Ishikawa (cell line): ENCODE results near the gene ALDH16A1.

Experiments
- CEBPB ChIP-seq: IDR thresholded peaks from 2 replicates; pipeline ENCODE4 v1.6.1; 2012
- EP300 ChIP-seq: IDR thresholded peaks from 2 replicates; pipeline ENCODE4 v1.6.1; 2012; ENCODE audit warnings: borderline replicate concordance
- FOXM1 ChIP-seq: IDR thresholded peaks from 2 replicates; pipeline ENCODE4 v1.6.1; 2012; ENCODE audit warnings: low read depth, borderline replicate concordance
- RAD21 ChIP-seq: IDR thresholded peaks from 2 replicates; pipeline ENCODE4 v1.6.1; 2012; ENCODE audit warnings: low read depth
- TAF1 ChIP-seq: IDR thresholded peaks from 2 replicates; pipeline ENCODE4 v1.6.1; 2012; ENCODE audit warnings: low read depth, mild to moderate bottlenecking
- TCF12 ChIP-seq: IDR thresholded peaks from 2 replicates; pipeline ENCODE4 v1.6.1; 2012; ENCODE audit warnings: low read depth
- TEAD4 ChIP-seq: IDR thresholded peaks from 2 replicates; pipeline ENCODE4 v1.6.1; 2012
- ZBTB7A ChIP-seq: IDR thresholded peaks from 2 replicates; pipeline ENCODE4 v1.6.1; 2012; ENCODE audit warnings: low read depth
- TF ChIP-seq, protein P1 (sequence below): IDR thresholded peaks from 2 replicates; pipeline ENCODE4 v1.6.1; 2012; ENCODE audit warnings: low read depth, mild to moderate bottlenecking
- TF ChIP-seq, protein P2 (sequence below): IDR thresholded peaks from 2 replicates; pipeline ENCODE4 v1.6.1; 2012

DNA sequence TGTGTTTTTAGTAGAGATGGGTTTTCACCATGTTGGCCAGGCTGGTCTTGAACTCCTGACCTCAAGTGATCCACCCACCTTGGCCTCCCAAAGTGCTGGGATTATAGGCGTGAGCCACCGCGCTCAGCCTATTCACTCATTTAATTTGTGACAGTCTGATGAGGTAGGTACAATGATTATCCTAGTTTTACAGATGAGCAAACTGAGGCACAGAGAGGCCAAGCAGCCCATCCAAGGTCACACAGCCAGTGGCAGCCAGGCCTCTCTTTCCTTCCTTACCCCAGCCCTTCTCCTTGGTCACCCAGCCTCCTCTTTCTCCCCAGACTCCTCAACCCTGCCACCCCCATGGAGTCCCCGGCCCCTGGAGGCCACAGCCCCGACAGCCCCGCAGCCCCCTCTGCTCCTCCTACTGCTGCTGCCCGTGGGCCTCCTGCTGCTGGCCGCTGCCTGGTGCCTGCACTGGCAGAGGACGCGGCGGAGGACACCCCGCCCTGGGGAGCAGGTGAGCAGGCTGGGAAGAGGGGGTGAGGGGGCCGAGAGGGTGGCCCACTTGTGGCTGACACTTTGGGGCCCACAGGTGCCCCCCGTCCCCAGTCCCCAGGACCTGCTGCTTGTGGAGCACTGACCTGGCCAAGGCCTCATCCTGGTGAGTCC, 27.1 kb downstream of the ALDH16A1 start:
- TF ChIP-seq FOXM1 (no peak), TEAD4 (no peak), EP300 (no peak), TAF1 (no peak), CEBPB (no peak), TCF12 (no peak), RAD21 (no peak), ZBTB7A (no peak)
- TF ChIP-seq, protein P1, sequence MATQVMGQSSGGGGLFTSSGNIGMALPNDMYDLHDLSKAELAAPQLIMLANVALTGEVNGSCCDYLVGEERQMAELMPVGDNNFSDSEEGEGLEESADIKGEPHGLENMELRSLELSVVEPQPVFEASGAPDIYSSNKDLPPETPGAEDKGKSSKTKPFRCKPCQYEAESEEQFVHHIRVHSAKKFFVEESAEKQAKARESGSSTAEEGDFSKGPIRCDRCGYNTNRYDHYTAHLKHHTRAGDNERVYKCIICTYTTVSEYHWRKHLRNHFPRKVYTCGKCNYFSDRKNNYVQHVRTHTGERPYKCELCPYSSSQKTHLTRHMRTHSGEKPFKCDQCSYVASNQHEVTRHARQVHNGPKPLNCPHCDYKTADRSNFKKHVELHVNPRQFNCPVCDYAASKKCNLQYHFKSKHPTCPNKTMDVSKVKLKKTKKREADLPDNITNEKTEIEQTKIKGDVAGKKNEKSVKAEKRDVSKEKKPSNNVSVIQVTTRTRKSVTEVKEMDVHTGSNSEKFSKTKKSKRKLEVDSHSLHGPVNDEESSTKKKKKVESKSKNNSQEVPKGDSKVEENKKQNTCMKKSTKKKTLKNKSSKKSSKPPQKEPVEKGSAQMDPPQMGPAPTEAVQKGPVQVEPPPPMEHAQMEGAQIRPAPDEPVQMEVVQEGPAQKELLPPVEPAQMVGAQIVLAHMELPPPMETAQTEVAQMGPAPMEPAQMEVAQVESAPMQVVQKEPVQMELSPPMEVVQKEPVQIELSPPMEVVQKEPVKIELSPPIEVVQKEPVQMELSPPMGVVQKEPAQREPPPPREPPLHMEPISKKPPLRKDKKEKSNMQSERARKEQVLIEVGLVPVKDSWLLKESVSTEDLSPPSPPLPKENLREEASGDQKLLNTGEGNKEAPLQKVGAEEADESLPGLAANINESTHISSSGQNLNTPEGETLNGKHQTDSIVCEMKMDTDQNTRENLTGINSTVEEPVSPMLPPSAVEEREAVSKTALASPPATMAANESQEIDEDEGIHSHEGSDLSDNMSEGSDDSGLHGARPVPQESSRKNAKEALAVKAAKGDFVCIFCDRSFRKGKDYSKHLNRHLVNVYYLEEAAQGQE: no peak
- TF ChIP-seq, protein P2, sequence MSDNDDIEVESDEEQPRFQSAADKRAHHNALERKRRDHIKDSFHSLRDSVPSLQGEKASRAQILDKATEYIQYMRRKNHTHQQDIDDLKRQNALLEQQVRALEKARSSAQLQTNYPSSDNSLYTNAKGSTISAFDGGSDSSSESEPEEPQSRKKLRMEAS: no peak
